Body of pancreas (tissue), 4 donors: ENCODE measurements around the gene CRYBG2.

Experiments
- CTCF ChIP-seq, 7 experiments: fragments of 450-650 bp in 4 of 7; fragments of 200-600 bp in 3 of 7; sonication (generic) in 3 of 7; IDR thresholded peaks; one replicate each; pipeline ENCODE4 v1.5.1; 2016 to 2019; ENCODE audit warnings: antibody characterized with exemption in 7 of 7
- POLR2A ChIP-seq, 3 donors: fragments of 450-650 bp; IDR thresholded peaks; one replicate each; pipeline ENCODE4 v1.6.1; 2016; ENCODE audit warnings: antibody characterized with exemption in 3 of 3, mild to moderate bottlenecking in 2 of 3

GRCh38 chr1:26358411-26359384 lies 4.8 kb upstream of the CRYBG2 start:
- no peak for TF ChIP-seq CTCF (IDR thresholded peaks at IDR 0.05)
- no peak for TF ChIP-seq POLR2A (IDR thresholded peaks at IDR 0.05)
